Activated CD8-positive, alpha-beta T cell treated with anti-CD3 and anti-CD28 coated beads, Interleukin-2, amount 10 ng/mL, durations not matched to agents 7 days and 5 days (primary cell): ENCODE results near the gene CPLX3. TPM values are rescaled to one million over a fixed set of nuclear protein-coding genes. Genes with fewer than 3 reads are reported as not detected.

Source experiments
- ATAC-seq: fragments of 150-1000 bp; cut with Tn5 transposase; one replicate; pipeline ENCODE4 v1.10.0; 2021; ENCODE audit warnings: moderate library complexity
- CTCF ChIA-PET: fragments of 350-600 bp; sonication (Branson Sonifier 250); formaldehyde crosslinking; loops from one replicate; lab custom pipeline; 2021; ENCODE audit warnings: antibody characterized with exemption; lab: Charles Lee
- POLR2A ChIA-PET: fragments of 350-600 bp; sonication (Branson Sonifier 250); formaldehyde crosslinking; loops from one replicate; lab custom pipeline; 2021; ENCODE audit warnings: antibody characterized with exemption; lab: Charles Lee
- DNase-seq: peaks from one replicate; pipeline ENCODE4 v3.0.0-alpha.2; 2020
- H3K27ac Mint-ChIP-seq: one replicate; pipeline ENCODE4 v1.8.0; 2021; ENCODE audit warnings: mild to moderate bottlenecking, mixed read lengths
- H3K27me3 Mint-ChIP-seq: one replicate; pipeline ENCODE4 v1.8.0; 2021; ENCODE audit warnings: low read depth, mixed read lengths
- H3K36me3 Mint-ChIP-seq: one replicate; pipeline ENCODE4 v1.8.0; 2021; ENCODE audit warnings: low read depth, mixed read lengths
- H3K4me1 Mint-ChIP-seq: one replicate; pipeline ENCODE4 v1.8.0; 2021; ENCODE audit warnings: low read depth, mixed read lengths
- H3K4me3 Mint-ChIP-seq: one replicate; pipeline ENCODE4 v1.8.0; 2021; ENCODE audit warnings: mild to moderate bottlenecking, mixed read lengths
- H3K9me3 Mint-ChIP-seq: one replicate; pipeline ENCODE4 v1.8.0; 2022; ENCODE audit warnings: mixed read lengths; ENCODE audit not compliant: insufficient read depth
- total RNA-seq, 2 experiments: library from RNA; stranded (reverse); gene quantifications; one replicate each; pipeline ENCODE4 v1.2.3, GENCODE V29; 2021

CPLX3 gene
- total RNA-seq, 2 experiments from 2014 or later: not detected

GRCh38 chr15:74821091-74821789 is 5.2 kb upstream of the CPLX3 start:
- Mint-ChIP-seq H3K36me3 (no peaks in the 10 kb centered on the region), H3K27ac (no peak overlapping the region), H3K9me3 (no peaks in the 10 kb centered on the region), H3K4me1 (peaks cover 11% of the 10 kb centered on the region), H3K4me3 (no peak overlapping the region), H3K27me3 (peaks cover 4% of the 10 kb centered on the region)
- POLR2A ChIA-PET: no interaction called here
- DNase-seq (no peak), ATAC-seq (no peak)
- CTCF ChIA-PET: interaction anchor here (0.9 to 2.2 kb wide), 4 partner anchors 15 to 80 kb away, joined by 3 to 6 read pairs (median 4); no protein-coding TSS in a partner anchor

GRCh38 chr15:74821790-74822158 is 4.7 kb upstream of the CPLX3 start:
- Mint-ChIP-seq H3K27me3 (peaks cover 7% of the 10 kb centered on the region), H3K4me1 (peaks cover 11% of the 10 kb centered on the region), H3K9me3 (no peaks in the 10 kb centered on the region), H3K36me3 (no peaks in the 10 kb centered on the region), H3K27ac (no peak overlapping the region), H3K4me3 (no peak overlapping the region)
- ChIA-PET POLR2A (no interaction called here), CTCF (interaction anchor here (0.9 to 2.2 kb wide), 4 partner anchors 15 to 80 kb away, joined by 3 to 6 read pairs (median 4); no protein-coding TSS in a partner anchor)
- no peak for ATAC-seq
- DNase-seq: no peak

DNA sequence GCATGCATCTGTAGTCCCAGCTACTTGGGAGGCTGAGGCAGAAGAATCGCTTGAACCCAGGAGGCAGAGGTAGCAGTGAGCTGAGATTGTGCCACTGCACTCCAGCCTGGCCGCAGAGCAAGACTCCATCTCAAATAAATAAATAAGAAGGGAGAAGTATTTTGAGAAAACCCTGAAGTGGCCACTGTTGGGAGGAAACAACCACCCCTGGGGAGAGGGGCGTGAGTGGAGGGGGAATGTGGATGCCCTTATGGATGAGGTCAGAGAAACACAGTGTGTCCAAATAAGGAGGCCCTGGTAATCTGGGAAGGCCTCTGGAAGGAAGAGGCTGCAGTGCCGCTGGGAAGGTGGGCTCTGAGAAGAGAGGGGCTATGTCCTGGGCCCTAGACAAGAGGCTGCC is 4.2 kb upstream of the CPLX3 start:
- H3K27ac Mint-ChIP-seq: no peak overlapping the region
- ChIA-PET CTCF (interaction anchor here (1.7 to 2.2 kb wide), 2 partner anchors 29 to 79 kb away, joined by 4 to 6 read pairs; no protein-coding TSS in a partner anchor), POLR2A (no interaction called here)
- no peak overlapping the region for H3K4me3 Mint-ChIP-seq
- no peak for DNase-seq
- H3K9me3 Mint-ChIP-seq: no peaks in the 10 kb centered on the region
- ATAC-seq: no peak
- no peaks in the 10 kb centered on the region for H3K36me3 Mint-ChIP-seq
- peaks cover 11% of the 10 kb centered on the region for H3K4me1 Mint-ChIP-seq
- H3K27me3 Mint-ChIP-seq: peaks cover 11% of the 10 kb centered on the region

- ChIA-PET CTCF (interaction anchor here (0.8 to 1.8 kb wide), 2 partner anchors 52 to 202 kb away, joined by 3 to 5 read pairs; no protein-coding TSS in a partner anchor), POLR2A (interaction anchor here (0.6 kb wide), 1 partner anchor 256 kb away, joined by 3 read pairs; no protein-coding TSS in a partner anchor)
- ATAC-seq (no peak), DNase-seq (no peak)
- H3K36me3 Mint-ChIP-seq: no peaks in the 10 kb centered on the region
- no peak overlapping the region for H3K27ac Mint-ChIP-seq
- H3K4me1 Mint-ChIP-seq: peaks cover 6% of the 10 kb centered on the region
- peaks cover 14% of the 10 kb centered on the region for H3K27me3 Mint-ChIP-seq
- no peak overlapping the region for H3K4me3 Mint-ChIP-seq
- H3K9me3 Mint-ChIP-seq: no peaks in the 10 kb centered on the region
Measured at GRCh38 chr15:74823324-74823723, 3.1 kb upstream of the CPLX3 start.

- ChIA-PET POLR2A (no interaction called here), CTCF (interaction anchor here (0.6 to 2.8 kb wide), 4 partner anchors 37 to 76 kb away, joined by 3 to 10 read pairs (median 4); no protein-coding TSS in a partner anchor)
- DNase-seq (no peak), ATAC-seq (no peak)
- Mint-ChIP-seq H3K4me3 (no peak overlapping the region), H3K27me3 (peaks cover 19% of the 10 kb centered on the region), H3K4me1 (no peaks in the 10 kb centered on the region), H3K9me3 (no peaks in the 10 kb centered on the region), H3K27ac (no peak overlapping the region), H3K36me3 (no peaks in the 10 kb centered on the region)
Measured at GRCh38 chr15:74824976-74825375, 1.5 kb upstream of the CPLX3 start.

GRCh38 chr15:74825866-74826265 is 561 bp upstream of the CPLX3 start:
- H3K36me3 Mint-ChIP-seq: no peaks in the 10 kb centered on the region
- H3K27me3 Mint-ChIP-seq: peaks cover 23% of the 10 kb centered on the region
- no peaks in the 10 kb centered on the region for H3K9me3 Mint-ChIP-seq
- POLR2A ChIA-PET: interaction anchor here (1.1 to 1.2 kb wide), 2 partner anchors 18 to 19 kb away, joined by 3 read pairs; no protein-coding TSS in a partner anchor
- H3K4me3 Mint-ChIP-seq: no peak overlapping the region
- no peak overlapping the region for H3K27ac Mint-ChIP-seq
- ATAC-seq (no peak), DNase-seq (no peak)
- CTCF ChIA-PET: interaction anchor here (0.7 to 2.8 kb wide), 4 partner anchors 32 to 75 kb away, joined by 3 to 10 read pairs (median 4); no protein-coding TSS in a partner anchor
- no peaks in the 10 kb centered on the region for H3K4me1 Mint-ChIP-seq

DNA sequence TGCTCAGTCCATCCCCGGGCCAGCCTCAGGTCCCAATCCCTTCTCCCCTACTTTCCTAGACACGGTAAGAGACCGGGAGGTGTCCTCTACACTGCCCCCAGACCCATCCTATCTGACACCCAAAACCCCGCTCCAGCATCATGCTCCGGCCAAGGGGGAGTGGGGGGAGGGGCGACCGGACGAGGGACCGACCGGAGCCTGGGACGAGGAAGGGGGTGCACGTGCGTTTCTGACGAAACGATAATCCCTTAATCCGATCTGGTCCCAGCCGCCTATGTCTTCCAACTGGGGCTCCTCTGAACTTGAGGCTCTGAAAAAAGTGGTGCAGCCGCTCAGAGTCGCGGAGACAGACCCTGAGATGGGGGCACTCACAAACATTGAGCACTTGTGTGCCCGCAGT is 494 bp downstream of the CPLX3 start:
- H3K27me3 Mint-ChIP-seq: peaks cover 23% of the 10 kb centered on the region
- DNase-seq (no peak), ATAC-seq (no peak)
- H3K27ac Mint-ChIP-seq: no peak overlapping the region
- POLR2A ChIA-PET: interaction anchor here (1.1 to 1.3 kb wide), 3 partner anchors 17 to 71 kb away, joined by 3 read pairs; no protein-coding TSS in a partner anchor
- no peaks in the 10 kb centered on the region for H3K36me3 Mint-ChIP-seq
- CTCF ChIA-PET: interaction anchor here (0.7 to 3.3 kb wide), 8 partner anchors 10 to 75 kb away, joined by 3 to 18 read pairs (median 4); no protein-coding TSS in a partner anchor
- H3K9me3 Mint-ChIP-seq: no peaks in the 10 kb centered on the region
- no peak overlapping the region for H3K4me3 Mint-ChIP-seq
- H3K4me1 Mint-ChIP-seq: no peaks in the 10 kb centered on the region

DNA sequence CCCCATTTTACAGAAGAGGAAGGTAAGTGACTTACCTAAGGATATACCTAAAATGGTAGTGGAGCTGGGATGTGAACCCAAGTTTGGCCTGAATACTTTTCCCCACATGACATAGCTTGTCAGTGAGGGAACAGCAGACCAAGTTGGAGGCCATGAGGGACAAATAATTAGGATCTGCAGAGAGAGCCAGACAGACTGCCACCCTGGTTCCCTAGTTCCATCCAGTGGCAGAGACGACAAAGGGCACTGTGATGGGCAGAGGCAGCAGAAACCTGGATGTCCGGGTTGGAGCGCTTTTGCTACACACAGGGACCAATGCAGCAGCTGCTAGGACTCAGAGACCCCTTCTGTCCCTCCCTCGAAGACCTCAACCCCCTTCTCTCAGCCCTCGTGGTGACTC is 1.2 kb downstream of the CPLX3 start:
- H3K36me3 Mint-ChIP-seq: no peaks in the 10 kb centered on the region
- no peak overlapping the region for H3K4me3 Mint-ChIP-seq
- ATAC-seq (no peak), DNase-seq (no peak)
- ChIA-PET CTCF (interaction anchor here (0.7 to 3.3 kb wide), 5 partner anchors 9 to 74 kb away, joined by 4 to 18 read pairs (median 4); no protein-coding TSS in a partner anchor), POLR2A (interaction anchor here (1.3 kb wide), 1 partner anchor 70 kb away, joined by 3 read pairs; no protein-coding TSS in a partner anchor)
- H3K9me3 Mint-ChIP-seq: no peaks in the 10 kb centered on the region
- peaks cover 23% of the 10 kb centered on the region for H3K27me3 Mint-ChIP-seq
- H3K27ac Mint-ChIP-seq: no peak overlapping the region
- H3K4me1 Mint-ChIP-seq: no peaks in the 10 kb centered on the region

- Mint-ChIP-seq H3K9me3 (no peaks in the 10 kb centered on the region), H3K4me3 (no peak overlapping the region), H3K36me3 (no peaks in the 10 kb centered on the region), H3K27ac (no peak overlapping the region), H3K27me3 (peaks cover 23% of the 10 kb centered on the region), H3K4me1 (no peaks in the 10 kb centered on the region)
- DNase-seq (no peak), ATAC-seq (no peak)
- ChIA-PET POLR2A (no interaction called here), CTCF (interaction anchor here (0.6 to 3.3 kb wide), 3 partner anchors 14 to 73 kb away, joined by 3 to 18 read pairs (median 11); partner anchors contain the start of gene ULK3)
Measured at GRCh38 chr15:74828835-74829234, 2.4 kb downstream of the CPLX3 start.

DNA sequence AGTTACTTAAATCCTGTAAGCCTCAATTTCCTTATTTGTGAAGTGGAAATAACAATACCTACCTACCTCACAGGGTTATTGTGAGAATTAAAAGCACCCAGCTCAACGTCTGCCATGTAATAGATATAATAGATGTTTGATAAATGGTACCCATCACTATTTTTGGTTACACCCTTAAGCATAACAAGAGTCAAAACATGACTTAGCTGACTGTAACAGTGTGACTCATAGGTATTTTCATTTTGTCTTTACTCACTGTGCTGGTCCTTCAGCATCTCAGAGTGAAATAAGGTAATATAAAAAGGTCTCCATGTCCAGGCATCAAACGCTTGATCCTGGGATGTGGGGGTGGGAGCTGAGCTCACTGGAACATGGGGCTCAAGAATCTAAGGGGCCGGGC is 3.1 kb downstream of the CPLX3 start:
- ChIA-PET POLR2A (interaction anchor here (0.6 kb wide), 1 partner anchor 11 kb away, joined by 3 read pairs; no protein-coding TSS in a partner anchor), CTCF (interaction anchor here (0.6 to 3.3 kb wide), 3 partner anchors 13 to 72 kb away, joined by 3 to 18 read pairs (median 11); partner anchors contain the start of gene ULK3)
- H3K27me3 Mint-ChIP-seq: peaks cover 21% of the 10 kb centered on the region

GRCh38 chr15:74829991-74830390 is 3.6 kb downstream of the CPLX3 start:
- Mint-ChIP-seq H3K4me1 (no peaks in the 10 kb centered on the region), H3K4me3 (no peak overlapping the region), H3K27ac (no peak overlapping the region), H3K9me3 (no peaks in the 10 kb centered on the region), H3K27me3 (peaks cover 21% of the 10 kb centered on the region), H3K36me3 (peaks cover under 1% of the 10 kb centered on the region)
- POLR2A ChIA-PET: interaction anchor here (0.6 kb wide), 1 partner anchor 11 kb away, joined by 3 read pairs; no protein-coding TSS in a partner anchor
- CTCF ChIA-PET: interaction anchor here (2.8 to 3.3 kb wide), 2 partner anchors 59 to 72 kb away, joined by 11 to 18 read pairs; no protein-coding TSS in a partner anchor
- DNase-seq (no peak), ATAC-seq (no peak)

More for the DNA sequence above, 3.1 kb downstream of the CPLX3 start:
- no peaks in the 10 kb centered on the region for H3K9me3 Mint-ChIP-seq
- H3K27ac Mint-ChIP-seq: no peak overlapping the region
- DNase-seq (no peak), ATAC-seq (no peak)
- no peaks in the 10 kb centered on the region for H3K4me1 Mint-ChIP-seq
- no peak overlapping the region for H3K4me3 Mint-ChIP-seq
- no peaks in the 10 kb centered on the region for H3K36me3 Mint-ChIP-seq
